AG09319 (cell line): ENCODE results near the gene KLF6.

Experiments used
- DNase-seq: peaks from one replicate; pipeline ENCODE4 v3.0.0-alpha.2; 2010; ENCODE audit warnings: low read depth; ENCODE audit errors: extremely low read depth
- TF ChIP-seq, protein P1 (sequence below): IDR thresholded peaks from 2 replicates; pipeline ENCODE4 v1.5.1; 2011; ENCODE audit warnings: low read depth, mild to moderate bottlenecking, inconsistent platforms, low read length, moderate library complexity

KLF6 gene

DNA sequence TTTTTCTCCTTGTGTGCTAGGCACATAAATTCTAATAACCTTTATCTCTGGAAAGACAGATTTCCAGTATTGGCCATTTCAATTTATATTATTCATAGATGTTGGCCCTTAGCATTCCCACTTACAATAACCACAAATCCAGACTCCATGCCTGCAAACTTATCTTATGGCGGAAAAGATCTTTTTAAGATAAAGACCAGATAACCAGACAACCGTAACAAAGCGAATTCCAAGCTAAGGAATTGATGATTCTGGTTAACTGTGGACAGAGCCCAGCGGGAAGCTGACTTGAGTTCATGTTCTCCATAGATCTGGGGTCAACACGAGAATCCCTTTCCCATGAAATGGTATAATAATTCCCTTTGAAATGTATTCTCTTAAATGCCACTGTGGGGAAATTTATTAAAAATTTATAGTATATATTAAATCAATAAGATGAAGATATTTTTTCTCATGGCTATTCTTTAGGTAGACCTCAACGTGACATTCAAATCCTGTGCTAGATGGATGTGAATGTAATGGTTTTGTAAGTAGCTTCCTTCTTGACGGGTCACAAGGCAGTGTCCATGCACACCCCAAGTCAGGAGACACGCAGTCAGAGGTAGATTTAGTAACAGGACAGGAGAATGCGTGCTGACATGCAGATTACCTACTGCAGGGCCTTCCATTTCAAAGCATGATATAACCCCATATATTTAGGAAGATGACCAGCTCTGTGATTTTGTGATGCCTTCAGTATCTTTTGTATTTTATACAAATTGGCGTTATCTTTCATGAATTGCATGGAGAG is 37.7 kb upstream of the KLF6 start:
- TF ChIP-seq, protein P1, sequence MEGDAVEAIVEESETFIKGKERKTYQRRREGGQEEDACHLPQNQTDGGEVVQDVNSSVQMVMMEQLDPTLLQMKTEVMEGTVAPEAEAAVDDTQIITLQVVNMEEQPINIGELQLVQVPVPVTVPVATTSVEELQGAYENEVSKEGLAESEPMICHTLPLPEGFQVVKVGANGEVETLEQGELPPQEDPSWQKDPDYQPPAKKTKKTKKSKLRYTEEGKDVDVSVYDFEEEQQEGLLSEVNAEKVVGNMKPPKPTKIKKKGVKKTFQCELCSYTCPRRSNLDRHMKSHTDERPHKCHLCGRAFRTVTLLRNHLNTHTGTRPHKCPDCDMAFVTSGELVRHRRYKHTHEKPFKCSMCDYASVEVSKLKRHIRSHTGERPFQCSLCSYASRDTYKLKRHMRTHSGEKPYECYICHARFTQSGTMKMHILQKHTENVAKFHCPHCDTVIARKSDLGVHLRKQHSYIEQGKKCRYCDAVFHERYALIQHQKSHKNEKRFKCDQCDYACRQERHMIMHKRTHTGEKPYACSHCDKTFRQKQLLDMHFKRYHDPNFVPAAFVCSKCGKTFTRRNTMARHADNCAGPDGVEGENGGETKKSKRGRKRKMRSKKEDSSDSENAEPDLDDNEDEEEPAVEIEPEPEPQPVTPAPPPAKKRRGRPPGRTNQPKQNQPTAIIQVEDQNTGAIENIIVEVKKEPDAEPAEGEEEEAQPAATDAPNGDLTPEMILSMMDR, result no peak
- no peak for DNase-seq

- TF ChIP-seq, protein P1, result no peak
- DNase-seq, result no peak
These were observed 35.2 kb upstream of the KLF6 start for GRCh38 chr10:3820255-3820654.

DNA sequence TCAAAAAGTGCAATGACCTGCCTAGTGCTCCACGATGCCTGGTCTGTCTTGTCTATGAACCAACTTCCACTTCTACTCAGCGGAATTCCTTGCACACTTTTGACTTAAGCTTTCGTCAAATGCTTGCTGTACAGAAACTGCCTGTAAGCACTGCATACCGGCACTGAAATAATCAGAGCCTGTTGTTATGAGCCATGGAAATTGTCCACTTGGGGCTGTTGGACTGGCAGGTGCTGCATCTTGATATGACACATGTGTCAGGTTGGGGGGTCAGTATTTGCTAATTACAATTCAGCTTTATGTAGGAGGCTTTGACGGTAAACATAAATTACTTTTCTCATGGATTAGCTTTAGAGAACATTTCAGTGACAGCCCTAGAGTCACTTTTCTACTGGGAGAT is 32.0 kb upstream of the KLF6 start:
- no peak for DNase-seq
- TF ChIP-seq, protein P1, result no peak

GRCh38 chr10:3814838-3815220 is 29.8 kb upstream of the KLF6 start:
- TF ChIP-seq, protein P1, result no peak
- no peak for DNase-seq

DNA sequence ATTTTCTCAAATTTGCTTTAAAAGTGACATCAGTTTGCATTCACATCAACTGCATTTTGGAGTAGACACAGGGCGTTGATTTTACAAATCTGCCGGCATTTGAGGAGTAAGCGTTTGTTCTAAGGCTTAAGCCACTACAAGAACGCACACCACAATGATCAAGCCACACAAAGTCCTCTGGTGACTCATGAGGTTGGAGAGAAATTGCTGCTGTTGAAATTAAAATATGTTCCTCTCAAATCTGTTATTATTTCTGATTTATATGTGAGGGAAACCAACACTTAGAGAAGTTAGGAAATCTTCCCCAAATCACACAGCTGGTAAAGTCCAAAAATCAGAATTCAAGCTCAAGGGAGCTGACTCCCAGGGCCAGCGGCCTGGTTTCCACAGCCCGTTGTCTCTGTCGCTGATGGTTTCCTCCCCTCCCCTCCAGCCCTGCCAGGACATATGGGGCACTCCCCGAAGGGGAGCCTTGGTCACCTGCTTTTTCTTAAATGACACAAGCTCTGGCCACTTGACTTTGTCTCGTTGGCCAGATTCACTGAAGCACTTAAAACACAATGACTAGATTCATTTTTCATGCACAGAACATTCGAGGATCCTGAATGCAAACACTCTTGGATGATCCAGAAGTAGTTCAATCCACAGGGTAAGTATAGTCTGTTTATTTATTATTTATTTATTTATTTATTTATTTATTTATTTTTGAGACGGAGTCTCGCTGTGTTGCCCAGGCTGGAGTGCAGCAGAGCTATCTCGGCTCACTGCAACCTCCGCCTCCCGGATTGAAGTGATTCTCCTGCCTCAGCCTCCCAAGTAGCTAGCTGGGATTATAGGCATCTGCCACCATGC is 29.2 kb upstream of the KLF6 start:
- DNase-seq, result no peak
- TF ChIP-seq, protein P1, result no peak

- no peak for DNase-seq
- TF ChIP-seq, protein P1, result no peak
These were observed 28.3 kb upstream of the KLF6 start for GRCh38 chr10:3813267-3813666.

- TF ChIP-seq, protein P1, result no peak
- no peak for DNase-seq
These were observed 27.1 kb upstream of the KLF6 start for GRCh38 chr10:3812141-3812540.
